ENCODE measurements around the gene PLK3. TPM values are rescaled to one million over a fixed set of nuclear protein-coding genes. Genes with fewer than 3 reads are reported as not detected.

Gene PLK3
- total RNA-seq, 2 experiments from 2014 or later: 8.8 to 10.1 TPM

- CTCF ChIA-PET (ENCODE audit: unreplicated experiment): no interaction called here
- H3K4me3 ChIP-seq (ENCODE audit: low read depth, low read length, poor library complexity, severe bottlenecking): peak overlapping the region; percentile 56
- H4K20me1 ChIP-seq (ENCODE audit: insufficient read depth, low read length): no peaks in the 10 kb centered on the region
- no peaks in the 10 kb centered on the region for H3K9me2 ChIP-seq (ENCODE audit: insufficient read depth, low read length)
- POLR2A ChIA-PET: interaction anchor here (0.8 to 4.4 kb wide), 4 partner anchors 23 to 91 kb away, joined by 3 to 20 read pairs (median 4); partner anchors contain the start of gene RNU5D-1
- H2AFZ ChIP-seq (ENCODE audit: low read length): peak overlapping the region; percentile 93
- no peaks in the 10 kb centered on the region for H3K9me3 ChIP-seq (ENCODE audit: low read length)
- peak overlapping the region; percentile 66 for H3K4me2 ChIP-seq (ENCODE audit: low read length)
- H3K27ac ChIP-seq (ENCODE audit: low read depth, low read length, poor library complexity, severe bottlenecking): no peak overlapping the region
- TF ChIP-seq EZH2phosphoT487 (IDR thresholded peaks at IDR 0.05; ENCODE audit: borderline replicate concordance, low read depth, low read length) (no peak), CTCF (conservative IDR thresholded peaks at IDR 0.05; ENCODE audit: low read length) (peak; percentile 97)
- peaks cover 13% of the 10 kb centered on the region for H3K36me3 ChIP-seq (ENCODE audit: insufficient read depth, low read length)
- peak; percentile 78 for DNase-seq (ENCODE audit: low spot score)
- peaks cover 35% of the 10 kb centered on the region for H3K4me1 ChIP-seq (ENCODE audit: insufficient read depth, low read length, poor library complexity, severe bottlenecking)
- no TSS peak for BruUV-seq (replicated peaks)
- intact Hi-C loops (cut with micrococcal nuclease; ENCODE audit: unreplicated experiment): no loop called here
- H3K79me2 ChIP-seq (ENCODE audit: insufficient read depth, low read depth, low read length): no peaks in the 10 kb centered on the region
These were observed 13.9 kb upstream of the PLK3 start for GRCh38 chr1:44786138-44786840.

GRCh38 chr1:44786841-44787426, 13.2 kb upstream of the PLK3 start:
- BruUV-seq (replicated peaks): no TSS peak
- intact Hi-C loops (cut with micrococcal nuclease; ENCODE audit: unreplicated experiment): no loop called here
- ChIA-PET POLR2A (interaction anchor here (0.5 to 4.4 kb wide), 7 partner anchors 16 to 201 kb away, joined by 3 to 20 read pairs (median 4); partner anchors contain the start of gene RNU5D-1), CTCF (ENCODE audit: unreplicated experiment) (no interaction called here)
- Histone ChIP-seq H3K4me3 (ENCODE audit: low read depth, low read length, poor library complexity, severe bottlenecking) (no peak overlapping the region), H3K36me3 (ENCODE audit: insufficient read depth, low read length) (peaks cover 7% of the 10 kb centered on the region), H3K4me2 (ENCODE audit: low read length) (peak overlapping the region; percentile 66; the same call in 1 of the 2 replicates), H3K9me2 (ENCODE audit: insufficient read depth, low read length) (no peaks in the 10 kb centered on the region), H4K20me1 (ENCODE audit: insufficient read depth, low read length) (no peaks in the 10 kb centered on the region), H3K79me2 (ENCODE audit: insufficient read depth, low read depth, low read length) (no peaks in the 10 kb centered on the region), H3K9me3 (ENCODE audit: low read length) (no peaks in the 10 kb centered on the region), H3K4me1 (ENCODE audit: insufficient read depth, low read length, poor library complexity, severe bottlenecking) (peaks cover 35% of the 10 kb centered on the region), H2AFZ (ENCODE audit: low read length) (peak overlapping the region; percentile 93; the same call in 1 of the 2 replicates), H3K27ac (ENCODE audit: low read depth, low read length, poor library complexity, severe bottlenecking) (no peak overlapping the region)
- no peak for DNase-seq (ENCODE audit: low spot score)
- TF ChIP-seq CTCF (conservative IDR thresholded peaks at IDR 0.05; ENCODE audit: low read length): no peak
- TF ChIP-seq EZH2phosphoT487 (IDR thresholded peaks at IDR 0.05; ENCODE audit: borderline replicate concordance, low read depth, low read length): no peak
